IMR-90 (cell line): ENCODE measurements around the gene MTA2.

Experiments
- POLR2A ChIP-seq: IDR thresholded peaks from 2 replicates; pipeline ENCODE4 v1.6.1; 2012; ENCODE audit warnings: mild to moderate bottlenecking, low read depth, low read length
- TF ChIP-seq, protein P1 (sequence below): conservative IDR thresholded peaks from 2 replicates; pipeline ENCODE4 v1.5.1; 2012; ENCODE audit warnings: mild to moderate bottlenecking, low read depth, low read length, improper control_type of control experiment

DNA sequence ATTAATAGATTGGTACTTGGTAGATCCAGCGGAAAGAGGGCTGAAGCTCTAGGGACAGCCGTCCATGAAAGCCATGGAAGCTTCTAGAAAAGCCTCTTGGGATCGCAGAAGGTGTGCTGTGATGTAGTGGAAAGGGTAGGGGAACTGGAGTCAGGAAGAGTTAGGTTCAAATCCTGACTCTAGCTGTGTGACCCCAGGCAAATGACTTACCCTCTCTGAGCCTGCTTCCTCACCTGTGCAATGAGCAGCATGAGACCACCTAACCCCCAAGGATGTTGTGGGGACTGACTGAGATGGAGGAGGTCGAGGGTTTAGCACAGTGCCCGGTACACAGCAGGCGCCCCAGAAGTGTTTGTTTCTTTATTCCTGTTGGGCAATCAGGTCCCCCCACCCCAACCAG is 8.7 kb upstream of the MTA2 start:
- no peak for TF ChIP-seq POLR2A
- TF ChIP-seq, protein P1, sequence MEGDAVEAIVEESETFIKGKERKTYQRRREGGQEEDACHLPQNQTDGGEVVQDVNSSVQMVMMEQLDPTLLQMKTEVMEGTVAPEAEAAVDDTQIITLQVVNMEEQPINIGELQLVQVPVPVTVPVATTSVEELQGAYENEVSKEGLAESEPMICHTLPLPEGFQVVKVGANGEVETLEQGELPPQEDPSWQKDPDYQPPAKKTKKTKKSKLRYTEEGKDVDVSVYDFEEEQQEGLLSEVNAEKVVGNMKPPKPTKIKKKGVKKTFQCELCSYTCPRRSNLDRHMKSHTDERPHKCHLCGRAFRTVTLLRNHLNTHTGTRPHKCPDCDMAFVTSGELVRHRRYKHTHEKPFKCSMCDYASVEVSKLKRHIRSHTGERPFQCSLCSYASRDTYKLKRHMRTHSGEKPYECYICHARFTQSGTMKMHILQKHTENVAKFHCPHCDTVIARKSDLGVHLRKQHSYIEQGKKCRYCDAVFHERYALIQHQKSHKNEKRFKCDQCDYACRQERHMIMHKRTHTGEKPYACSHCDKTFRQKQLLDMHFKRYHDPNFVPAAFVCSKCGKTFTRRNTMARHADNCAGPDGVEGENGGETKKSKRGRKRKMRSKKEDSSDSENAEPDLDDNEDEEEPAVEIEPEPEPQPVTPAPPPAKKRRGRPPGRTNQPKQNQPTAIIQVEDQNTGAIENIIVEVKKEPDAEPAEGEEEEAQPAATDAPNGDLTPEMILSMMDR = no peak
